GM23338 (cell line): ENCODE data around the gene VKORC1L1. TPM values are rescaled to one million over a fixed set of nuclear protein-coding genes. Genes with fewer than 3 reads are reported as not detected.

Source experiments
- ATAC-seq: fragments of 200-7000 bp; cut with Tn5 transposase; 3 replicates; pipeline ENCODE4 v1.9.1; 2020
- DNase-seq: peaks from one replicate; pipeline ENCODE4 v3.0.0-alpha.2; 2015; ENCODE audit warnings: low spot score
- H2AFZ ChIP-seq: fragments of 200-600 bp; sonication (generic); 2 replicates; pipeline ENCODE4 v1.8.0; 2016; ENCODE audit warnings: antibody characterized with exemption, mild to moderate bottlenecking, moderate library complexity
- H3F3A ChIP-seq: fragments of 200-600 bp; sonication (generic); replicated peaks from 2 replicates; pipeline ENCODE4 v1.8.0; 2017; ENCODE audit warnings: antibody characterized with exemption, mixed run types, low read depth
- H3K27ac ChIP-seq: fragments of 200-600 bp; sonication (generic); 2 replicates; pipeline ENCODE4 v1.6.1; 2016; ENCODE audit warnings: low read depth
- H3K27me3 ChIP-seq: fragments of 200-600 bp; sonication (generic); 2 replicates; pipeline ENCODE4 v1.8.0; 2016; ENCODE audit warnings: mild to moderate bottlenecking, mixed run types, moderate library complexity; ENCODE audit not compliant: insufficient read depth
- H3K36me3 ChIP-seq: fragments of 200-600 bp; sonication (generic); 2 replicates; pipeline ENCODE4 v1.8.0; 2016; ENCODE audit warnings: mild to moderate bottlenecking; ENCODE audit not compliant: insufficient read depth
- H3K4me1 ChIP-seq: fragments of 200-600 bp; sonication (generic); 2 replicates; pipeline ENCODE4 v1.8.0; 2016; ENCODE audit warnings: mild to moderate bottlenecking, moderate library complexity; ENCODE audit not compliant: insufficient read depth
- H3K4me2 ChIP-seq: fragments of 200-600 bp; sonication (generic); 2 replicates; pipeline ENCODE4 v1.7.1; 2017; ENCODE audit warnings: mixed run types
- H3K4me3 ChIP-seq: fragments of 200-600 bp; sonication (generic); 2 replicates; pipeline ENCODE4 v1.6.1; 2016; ENCODE audit warnings: mixed run types
- H3K79me2 ChIP-seq: fragments of 200-600 bp; sonication (generic); replicated peaks from 2 replicates; pipeline ENCODE4 v1.8.0; 2017; ENCODE audit warnings: mild to moderate bottlenecking; ENCODE audit not compliant: insufficient read depth
- H3K9me2 ChIP-seq: fragments of 200-600 bp; sonication (generic); 2 replicates; pipeline ENCODE4 v1.8.0; 2017; ENCODE audit not compliant: insufficient read depth
- H4K20me1 ChIP-seq: fragments of 200-600 bp; sonication (generic); replicated peaks from 2 replicates; pipeline ENCODE4 v1.8.0; 2017; ENCODE audit warnings: mild to moderate bottlenecking; ENCODE audit not compliant: insufficient read depth
- H3K27ac Mint-ChIP-seq: 2 replicates; pipeline ENCODE4 v1.8.0; 2020; ENCODE audit warnings: inconsistent platforms, mild to moderate bottlenecking, moderate library complexity, mixed read lengths
- H3K27me3 Mint-ChIP-seq: 3 replicates; pipeline ENCODE4 v1.8.0; 2022; ENCODE audit warnings: low read depth, mild to moderate bottlenecking, moderate library complexity, mixed read lengths, inconsistent platforms; ENCODE audit not compliant: insufficient read depth, poor library complexity
- H3K36me3 Mint-ChIP-seq: 3 replicates; pipeline ENCODE4 v1.8.0; 2021; ENCODE audit warnings: low read depth, mild to moderate bottlenecking, inconsistent platforms, moderate library complexity, mixed read lengths
- H3K4me1 Mint-ChIP-seq: 3 replicates; pipeline ENCODE4 v1.8.0; 2020; ENCODE audit warnings: mild to moderate bottlenecking, inconsistent platforms, mixed read lengths
- H3K4me3 Mint-ChIP-seq: 3 replicates; pipeline ENCODE4 v1.8.0; 2021; ENCODE audit warnings: moderate library complexity, mild to moderate bottlenecking, inconsistent platforms, mixed read lengths
- H3K9me3 Mint-ChIP-seq: 3 replicates; pipeline ENCODE4 v1.8.0; 2020; ENCODE audit warnings: moderate library complexity, mild to moderate bottlenecking, inconsistent platforms, mixed read lengths
- CREB1 ChIP-seq: fragments of 250-450 bp; sonication (Bioruptor Pico); IDR thresholded peaks from 2 replicates; pipeline ENCODE4 v1.5.0; 2020; ENCODE audit warnings: low read depth, mild to moderate bottlenecking, moderate library complexity
- CTCF ChIP-seq, 2 experiments: fragments of 200-600 bp in 1 of 2; sonication (generic) in 1 of 2; conservative IDR thresholded peaks; 2 replicates each; pipeline versions ENCODE4 v1.5.1 to v1.6.1; 2016 to 2017; ENCODE audit warnings: antibody characterized with exemption in 2 of 2, low read depth in 2 of 2, mild to moderate bottlenecking in 2 of 2, moderate library complexity in 1 of 2
- EZH2 ChIP-seq: fragments of 200-600 bp; sonication (generic); IDR thresholded peaks from one replicate; pipeline ENCODE4 v1.8.0; 2017; ENCODE audit warnings: antibody characterized with exemption, mild to moderate bottlenecking, low read depth; ENCODE audit not compliant: unreplicated experiment
- EZH2phosphoT487 ChIP-seq: fragments of 200-600 bp; sonication (generic); IDR thresholded peaks from one replicate; pipeline ENCODE4 v1.8.1; 2018; ENCODE audit warnings: antibody characterized with exemption; ENCODE audit not compliant: unreplicated experiment
- NANOG ChIP-seq: IDR thresholded peaks from 2 replicates; pipeline ENCODE4 v1.6.1; 2016; ENCODE audit warnings: antibody characterized with exemption, borderline replicate concordance
- POLR2AphosphoS5 ChIP-seq: IDR thresholded peaks from 2 replicates; pipeline ENCODE4 v1.6.1; 2016; ENCODE audit warnings: antibody characterized with exemption, low read depth
- REST ChIP-seq: IDR thresholded peaks from one replicate; pipeline ENCODE4 v1.6.1; 2018; ENCODE audit warnings: antibody characterized with exemption; ENCODE audit not compliant: unreplicated experiment
- STAT1 ChIP-seq: IDR thresholded peaks from one replicate; pipeline ENCODE4 v1.6.1; 2016; ENCODE audit warnings: antibody characterized with exemption; ENCODE audit not compliant: unreplicated experiment
- ZNF114 ChIP-seq: fragments of 250-450 bp; sonication (Bioruptor Pico); IDR thresholded peaks from 2 replicates; pipeline ENCODE4 v1.5.0; 2020; ENCODE audit warnings: mild to moderate bottlenecking, moderate library complexity
- ZNF331 ChIP-seq: fragments of 250-450 bp; sonication (Bioruptor Pico); IDR thresholded peaks from 2 replicates; pipeline ENCODE4 v1.5.0; 2020; ENCODE audit warnings: low read depth, mild to moderate bottlenecking, moderate library complexity
- ZNF462 ChIP-seq: fragments of 250-450 bp; sonication (Bioruptor Pico); IDR thresholded peaks from 2 replicates; pipeline ENCODE4 v1.5.0; 2020; ENCODE audit warnings: mild to moderate bottlenecking, moderate library complexity
- polyA plus RNA-seq: library from polyadenylated mRNA; unstranded; fragments of >200 nt; fragmentation: Nextera tagmentation; extraction: Ambion mirVana; gene quantifications from 2 replicates; pipeline ENCODE4 v1.2.1, GENCODE V29; 2016
- total RNA-seq: library from RNA; depleted of rRNA; stranded (reverse); fragments of >200 nt; shearing (Covaris generic); gene quantifications from 2 replicates; pipeline ENCODE4 v1.2.3, GENCODE V29; 2014
- TF ChIP-seq, protein P1 (sequence below): IDR thresholded peaks from 2 replicates; pipeline ENCODE4 v1.6.1; 2016; ENCODE audit warnings: antibody characterized with exemption

Gene VKORC1L1
- total and polyA plus RNA-seq, 2 experiments from 2014 or later: 21.5 to 30.3 TPM

DNA sequence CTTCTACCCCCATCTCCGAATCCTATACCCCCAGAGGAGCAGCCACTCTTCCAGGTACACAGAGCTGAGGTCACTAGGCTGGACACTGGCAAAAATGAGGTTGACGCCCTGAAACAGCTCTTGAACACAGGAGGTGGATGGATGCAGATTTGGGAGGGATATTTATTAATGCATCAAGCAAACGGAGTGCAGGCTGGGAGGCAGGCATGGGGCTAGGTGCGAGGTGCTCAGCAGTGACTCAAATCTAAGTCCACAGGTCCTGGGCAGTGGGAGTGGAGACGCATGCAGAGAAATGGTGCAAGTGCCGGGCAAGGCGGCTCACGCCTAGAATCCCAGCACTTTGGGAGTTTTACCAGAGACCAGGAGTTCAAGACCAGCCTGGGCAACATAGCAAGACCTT is 98.1 kb downstream of the VKORC1L1 start (continued):
- TF ChIP-seq, protein P1, sequence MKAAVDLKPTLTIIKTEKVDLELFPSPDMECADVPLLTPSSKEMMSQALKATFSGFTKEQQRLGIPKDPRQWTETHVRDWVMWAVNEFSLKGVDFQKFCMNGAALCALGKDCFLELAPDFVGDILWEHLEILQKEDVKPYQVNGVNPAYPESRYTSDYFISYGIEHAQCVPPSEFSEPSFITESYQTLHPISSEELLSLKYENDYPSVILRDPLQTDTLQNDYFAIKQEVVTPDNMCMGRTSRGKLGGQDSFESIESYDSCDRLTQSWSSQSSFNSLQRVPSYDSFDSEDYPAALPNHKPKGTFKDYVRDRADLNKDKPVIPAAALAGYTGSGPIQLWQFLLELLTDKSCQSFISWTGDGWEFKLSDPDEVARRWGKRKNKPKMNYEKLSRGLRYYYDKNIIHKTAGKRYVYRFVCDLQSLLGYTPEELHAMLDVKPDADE: no peak

DNA sequence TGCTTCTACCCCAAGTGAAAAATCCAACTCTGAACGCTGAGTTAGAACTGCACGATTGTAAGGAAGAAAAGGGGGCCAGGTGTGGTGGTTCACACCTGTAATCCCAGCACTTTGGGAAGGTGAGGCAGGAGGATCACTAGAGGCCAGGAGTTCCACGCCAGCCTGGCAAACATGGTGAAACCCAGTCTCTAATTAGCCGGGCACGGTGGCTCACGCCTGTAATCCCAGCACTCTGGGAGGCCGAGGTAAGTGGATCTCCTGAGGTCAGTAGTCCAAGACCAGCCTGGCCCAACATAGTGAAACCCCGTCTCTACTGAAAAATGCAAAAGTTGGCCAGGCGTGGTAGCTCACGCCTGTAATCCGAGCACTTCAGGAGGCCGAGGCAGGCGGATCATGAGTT is 100.1 kb downstream of the VKORC1L1 start:
- Histone ChIP-seq H3K9me2 (no peaks in the 10 kb centered on the region), H3K4me1 (no peaks in the 10 kb centered on the region), H3K27ac (no peak overlapping the region), H4K20me1 (peaks cover 5% of the 10 kb centered on the region; the same call in 1 of the 2 replicates), H3K4me2 (no peak overlapping the region), H3K79me2 (no peaks in the 10 kb centered on the region), H3K36me3 (peaks cover 18% of the 10 kb centered on the region), H3K4me3 (no peak overlapping the region), H3K27me3 (no peaks in the 10 kb centered on the region), H2AFZ (no peak overlapping the region), H3F3A (no peaks in the 10 kb centered on the region)
- Mint-ChIP-seq H3K4me3 (no peak overlapping the region), H3K27me3 (peaks cover 10% of the 10 kb centered on the region), H3K4me1 (no peaks in the 10 kb centered on the region), H3K9me3 (no peaks in the 10 kb centered on the region; the same call in 2 of the 3 replicates), H3K27ac (no peak overlapping the region; the same call in 1 of the 2 replicates), H3K36me3 (peaks cover 66% of the 10 kb centered on the region)
- no peak for DNase-seq
- no peak for ATAC-seq
- TF ChIP-seq NANOG (no peak), POLR2AphosphoS5 (no peak), ZNF462 (CRISPR knock-in tag) (no peak), REST (no peak), CTCF (conservative IDR thresholded peaks at IDR 0.05; ENCODE audit: low read depth in 2 of 2) (no peak), STAT1 (no peak), EZH2 (no peak), ZNF114 (no peak), ZNF331 (CRISPR knock-in tag) (no peak), CREB1 (CRISPR knock-in tag) (no peak), EZH2phosphoT487 (no peak)
- TF ChIP-seq, protein P1: no peak
